GM21423 (cell line): Measurements from ENCODE around the gene ALDH3B2.
A peak's percentile ranks its signal among the peaks of the same experiment; 100 is the strongest.
"Not testable (repeated sequence)": the region's sequence is repeated elsewhere in the genome, so short reads cannot be mapped to it uniquely, and the experiment has no call there.

ENCODE experiments used
- ATAC-seq: cut with Tn5 transposase; IDR thresholded peaks from one replicate; pipeline ENCODE4 v1.9.1; 2021; ENCODE audit warnings: mild to moderate bottlenecking, moderate library complexity; ENCODE audit not compliant: unreplicated experiment

The ALDH3B2 gene

GRCh38 chr11:67662835-67663531 is 11.4 kb downstream of the ALDH3B2 start:
- no peak for ATAC-seq

- no peak for ATAC-seq
These were observed 12.1 kb downstream of the ALDH3B2 start for GRCh38 chr11:67662142-67662834.

GRCh38 chr11:67660752-67661151 is 13.7 kb downstream of the ALDH3B2 start:
- not testable (repeated sequence) for ATAC-seq

GRCh38 chr11:67659651-67660165 is 14.7 kb downstream of the ALDH3B2 start:
- ATAC-seq: not testable (repeated sequence)

- ATAC-seq: no peak
These were observed 17.1 kb downstream of the ALDH3B2 start for GRCh38 chr11:67657300-67657699.

GRCh38 chr11:67656278-67656922 is 18.0 kb downstream of the ALDH3B2 start:
- ATAC-seq: no peak

- ATAC-seq: no peak
These were observed 20.2 kb downstream of the ALDH3B2 start for GRCh38 chr11:67654225-67654624.

- ATAC-seq: no peak
These were observed 21.2 kb downstream of the ALDH3B2 start for GRCh38 chr11:67652965-67653845.

GRCh38 chr11:67651976-67652781 is 22.2 kb downstream of the ALDH3B2 start:
- no peak for ATAC-seq

- no peak for ATAC-seq
These were observed 24.6 kb downstream of the ALDH3B2 start for GRCh38 chr11:67649634-67650510.

GRCh38 chr11:67648796-67649613 is 25.4 kb downstream of the ALDH3B2 start:
- no peak for ATAC-seq

- no peak for ATAC-seq
These were observed 26.2 kb downstream of the ALDH3B2 start for GRCh38 chr11:67648140-67648795.

- ATAC-seq: no peak
These were observed 27.0 kb downstream of the ALDH3B2 start for GRCh38 chr11:67647471-67647870.

- peak; percentile 24 for ATAC-seq
These were observed 27.7 kb downstream of the ALDH3B2 start for GRCh38 chr11:67646535-67647336.

- no peak for ATAC-seq
These were observed 28.6 kb downstream of the ALDH3B2 start for GRCh38 chr11:67645521-67646461.
